Endothelial cell (in vitro differentiated cells): ENCODE data around the gene MRPS27. TPM values are rescaled to one million over a fixed set of nuclear protein-coding genes. Genes with fewer than 3 reads are reported as not detected.

Experiments
- DNase-seq: peaks from one replicate; pipeline ENCODE4 v3.0.0; 2021; ENCODE audit warnings: low spot score
- H3K27ac Mint-ChIP-seq: one replicate; pipeline ENCODE4 v1.8.0; 2021; ENCODE audit warnings: mixed read lengths, inconsistent platforms; ENCODE audit not compliant: unreplicated experiment
- H3K27me3 Mint-ChIP-seq: one replicate; pipeline ENCODE4 v1.8.0; 2021; ENCODE audit warnings: mild to moderate bottlenecking, moderate library complexity, mixed read lengths, inconsistent platforms; ENCODE audit not compliant: unreplicated experiment
- H3K36me3 Mint-ChIP-seq: one replicate; pipeline ENCODE4 v1.8.0; 2021; ENCODE audit warnings: mild to moderate bottlenecking, low read depth, mixed read lengths, inconsistent platforms; ENCODE audit not compliant: unreplicated experiment
- H3K4me1 Mint-ChIP-seq: one replicate; pipeline ENCODE4 v1.8.0; 2021; ENCODE audit warnings: mild to moderate bottlenecking, mixed read lengths, inconsistent platforms; ENCODE audit not compliant: unreplicated experiment
- H3K4me3 Mint-ChIP-seq: one replicate; pipeline ENCODE4 v1.8.0; 2021; ENCODE audit warnings: mild to moderate bottlenecking, mixed read lengths, inconsistent platforms; ENCODE audit not compliant: unreplicated experiment
- H3K9me3 Mint-ChIP-seq: one replicate; pipeline ENCODE4 v1.8.0; 2021; ENCODE audit warnings: mixed read lengths, inconsistent platforms; ENCODE audit not compliant: unreplicated experiment
- CTCF ChIP-seq: fragments of 200-600 bp; sonication (generic); IDR thresholded peaks from one replicate; pipeline ENCODE4 v1.5.0; 2021; ENCODE audit warnings: antibody characterized with exemption; ENCODE audit not compliant: unreplicated experiment
- total RNA-seq: library from RNA; stranded (reverse); fragmentation: NEBNext Ultra II Directional; extraction: Animal tissue kit (Norgen Biotek cat#: 25700); gene quantifications from one replicate; pipeline ENCODE4 v1.2.1, GENCODE V29; 2021; ENCODE audit not compliant: unreplicated experiment

The MRPS27 gene
- total RNA-seq, 1 donor from 2014 or later: 62.8 TPM

GRCh38 chr5:72210888-72211678, 109.0 kb downstream of the MRPS27 start:
- peaks cover 3% of the 10 kb centered on the region for H3K27me3 Mint-ChIP-seq
- H3K4me3 Mint-ChIP-seq: no peak overlapping the region

GRCh38 chr5:72209147-72210115, 110.6 kb downstream of the MRPS27 start:
- TF ChIP-seq CTCF: no peak
- Mint-ChIP-seq H3K36me3 (peaks cover 20% of the 10 kb centered on the region), H3K4me3 (no peak overlapping the region), H3K27ac (peak overlapping the region; percentile 34), H3K4me1 (peaks cover 3% of the 10 kb centered on the region), H3K9me3 (no peaks in the 10 kb centered on the region), H3K27me3 (peaks cover 3% of the 10 kb centered on the region)
- DNase-seq: no peak

More at GRCh38 chr5:72210888-72211678, 109.0 kb downstream of the MRPS27 start:
- no peak for TF ChIP-seq CTCF
- Mint-ChIP-seq H3K9me3 (no peaks in the 10 kb centered on the region), H3K4me1 (peaks cover 3% of the 10 kb centered on the region), H3K36me3 (peaks cover 5% of the 10 kb centered on the region), H3K27ac (no peak overlapping the region)
- no peak for DNase-seq

GRCh38 chr5:72208324-72208926, 111.6 kb downstream of the MRPS27 start:
- H3K4me1 Mint-ChIP-seq: peaks cover 3% of the 10 kb centered on the region
- no peak overlapping the region for H3K4me3 Mint-ChIP-seq
- no peaks in the 10 kb centered on the region for H3K9me3 Mint-ChIP-seq
- DNase-seq: no peak
- H3K36me3 Mint-ChIP-seq: peaks cover 26% of the 10 kb centered on the region
- no peak for TF ChIP-seq CTCF
- no peak overlapping the region for H3K27ac Mint-ChIP-seq
- H3K27me3 Mint-ChIP-seq: peaks cover 3% of the 10 kb centered on the region

GRCh38 chr5:72206994-72207393, 113.0 kb downstream of the MRPS27 start:
- no peak for DNase-seq
- no peak for TF ChIP-seq CTCF
- Mint-ChIP-seq H3K9me3 (no peaks in the 10 kb centered on the region), H3K27me3 (peaks cover 3% of the 10 kb centered on the region), H3K4me1 (peaks cover 6% of the 10 kb centered on the region), H3K36me3 (peaks cover 36% of the 10 kb centered on the region), H3K4me3 (no peak overlapping the region), H3K27ac (no peak overlapping the region)
